Upper lobe of right lung (tissue), 1 donor: ENCODE measurements around the gene ZSCAN26. TPM values are rescaled to one million over a fixed set of nuclear protein-coding genes. Genes with fewer than 3 reads are reported as not detected.
"Not testable (repeated sequence)": the region's sequence is repeated elsewhere in the genome, so short reads cannot be mapped to it uniquely, and the experiment has no call there.

ENCODE experiments used
- ATAC-seq: fragments of 200-7000 bp; cut with Tn5 transposase; one replicate; pipeline ENCODE4 v1.9.1; 2020; ENCODE audit warnings: mild to moderate bottlenecking, moderate library complexity
- DNase-seq: peaks from one replicate; pipeline ENCODE4 v3.0.0-alpha.2; 2020
- H3K27ac ChIP-seq: fragments of 200-600 bp; one replicate; pipeline ENCODE4 v1.8.0; 2022
- H3K27me3 ChIP-seq: fragments of 200-600 bp; one replicate; pipeline ENCODE4 v1.8.0; 2022; ENCODE audit warnings: mild to moderate bottlenecking
- H3K36me3 ChIP-seq: fragments of 200-600 bp; one replicate; pipeline ENCODE4 v1.8.0; 2022
- H3K4me1 ChIP-seq: fragments of 200-600 bp; one replicate; pipeline ENCODE4 v1.8.0; 2022
- H3K4me3 ChIP-seq: fragments of 200-600 bp; one replicate; pipeline ENCODE4 v1.8.0; 2022; ENCODE audit warnings: mild to moderate bottlenecking
- H3K9me3 ChIP-seq: fragments of 200-600 bp; one replicate; pipeline ENCODE4 v1.8.0; 2022
- CTCF ChIP-seq: fragments of 200-600 bp; IDR thresholded peaks from one replicate; pipeline ENCODE4 v1.8.0; 2022; ENCODE audit warnings: antibody characterized with exemption
- intact Hi-C: fragments of 100-400 bp; cut with DNase I; formaldehyde crosslinking; loops from one replicate; pipeline ENCODE4 v1.11.0; 2022
- total RNA-seq: library from RNA; stranded (reverse); fragmentation: NEBNext Ultra II Directional; extraction: Animal tissue kit (Norgen Biotek cat#: 25700); gene quantifications from one replicate; pipeline ENCODE4 v1.2.1, GENCODE V29; 2021
- donor health status: DM: no; HTN: yes; CAD: no; lungs with severe emphysema.

The ZSCAN26 gene
- total RNA-seq, 1 donor from 2014 or later = 11.3 TPM

GRCh38 chr6:28311139-28311823 lies 44.3 kb downstream of the ZSCAN26 start:
- no peaks in the 10 kb centered on the region for H3K4me1 ChIP-seq
- H3K36me3 ChIP-seq = no peaks in the 10 kb centered on the region
- peaks cover 12% of the 10 kb centered on the region for H3K9me3 ChIP-seq
- H3K27ac ChIP-seq = no peak overlapping the region
- no peaks in the 10 kb centered on the region for H3K27me3 ChIP-seq
- intact Hi-C loops = no loop called here
- no peak overlapping the region for H3K4me3 ChIP-seq
- no peak for DNase-seq
- no peak for ATAC-seq
- no peak for TF ChIP-seq CTCF

GRCh38 chr6:28312939-28313338 lies 46.0 kb downstream of the ZSCAN26 start:
- TF ChIP-seq CTCF = no peak
- no peaks in the 10 kb centered on the region for H3K27me3 ChIP-seq
- ATAC-seq = no peak
- peaks cover 5% of the 10 kb centered on the region for H3K9me3 ChIP-seq
- intact Hi-C loops = no loop called here
- H3K4me3 ChIP-seq = no peak overlapping the region
- H3K27ac ChIP-seq = no peak overlapping the region
- H3K36me3 ChIP-seq = no peaks in the 10 kb centered on the region
- DNase-seq = no peak
- H3K4me1 ChIP-seq = no peaks in the 10 kb centered on the region

GRCh38 chr6:28315628-28316027 lies 48.7 kb downstream of the ZSCAN26 start:
- TF ChIP-seq CTCF = no peak
- DNase-seq = no peak
- Histone ChIP-seq H3K27ac (no peak overlapping the region), H3K36me3 (no peaks in the 10 kb centered on the region), H3K4me3 (no peak overlapping the region), H3K27me3 (no peaks in the 10 kb centered on the region), H3K4me1 (no peaks in the 10 kb centered on the region), H3K9me3 (no peaks in the 10 kb centered on the region)
- no peak for ATAC-seq
- intact Hi-C loops = no loop called here

GRCh38 chr6:28317866-28318265 lies 50.9 kb downstream of the ZSCAN26 start:
- H3K27ac ChIP-seq, H3K27me3 ChIP-seq, DNase-seq, H3K4me1 ChIP-seq, H3K36me3 ChIP-seq, ATAC-seq, intact Hi-C loops, H3K9me3 ChIP-seq, H3K4me3 ChIP-seq: not testable (repeated sequence)

GRCh38 chr6:28322661-28323060 lies 55.7 kb downstream of the ZSCAN26 start:
- no peak for DNase-seq
- H3K9me3 ChIP-seq = peaks cover 17% of the 10 kb centered on the region
- no peak for TF ChIP-seq CTCF
- peaks cover 15% of the 10 kb centered on the region for H3K36me3 ChIP-seq
- no peaks in the 10 kb centered on the region for H3K4me1 ChIP-seq
- no peak overlapping the region for H3K27ac ChIP-seq
- no peaks in the 10 kb centered on the region for H3K27me3 ChIP-seq
- ATAC-seq = no peak
- H3K4me3 ChIP-seq = no peak overlapping the region
- intact Hi-C loops = no loop called here

- Histone ChIP-seq H3K4me1 (no peaks in the 10 kb centered on the region), H3K4me3 (no peak overlapping the region), H3K36me3 (peaks cover 15% of the 10 kb centered on the region), H3K9me3 (peaks cover 17% of the 10 kb centered on the region), H3K27me3 (no peaks in the 10 kb centered on the region), H3K27ac (no peak overlapping the region)
- no peak for TF ChIP-seq CTCF
- intact Hi-C loops = no loop called here
- DNase-seq (no peak), ATAC-seq (no peak)
These were observed 57.0 kb downstream of the ZSCAN26 start for GRCh38 chr6:28323813-28324424.
